WTC11 (cell line): ENCODE results near the gene FAM200A. TPM values are rescaled to one million over a fixed set of nuclear protein-coding genes. Genes with fewer than 3 reads are reported as not detected.

Source experiments
- ATAC-seq: fragments of 200-7000 bp; cut with Tn5 transposase; 2 replicates; pipeline ENCODE4 v1.10.0; 2021; ENCODE audit warnings: mild to moderate bottlenecking, moderate library complexity
- CTCF ChIA-PET: fragments of 300-600 bp; sonication (Branson Sonifier 250); formaldehyde crosslinking; loops from one replicate; lab custom pipeline; 2021; ENCODE audit warnings: antibody characterized with exemption; lab: Charles Lee
- POLR2A ChIA-PET: fragments of 350-600 bp; sonication (Branson Sonifier 250); formaldehyde crosslinking; loops from one replicate; lab custom pipeline; 2021; ENCODE audit warnings: antibody characterized with exemption; lab: Charles Lee
- DNase-seq: peaks from one replicate; pipeline ENCODE4 v3.0.0; 2021; ENCODE audit warnings: low spot score
- H3K27ac Mint-ChIP-seq: 2 replicates; pipeline ENCODE4 v1.8.0; 2021; ENCODE audit warnings: mixed read lengths
- H3K27me3 Mint-ChIP-seq: 2 replicates; pipeline ENCODE4 v1.8.0; 2021; ENCODE audit warnings: low read depth, mild to moderate bottlenecking, moderate library complexity, mixed read lengths
- H3K36me3 Mint-ChIP-seq: 2 replicates; pipeline ENCODE4 v1.8.0; 2021; ENCODE audit warnings: mixed read lengths
- H3K4me1 Mint-ChIP-seq: 2 replicates; pipeline ENCODE4 v1.8.0; 2022; ENCODE audit warnings: mixed read lengths
- H3K4me3 Mint-ChIP-seq: 2 replicates; pipeline ENCODE4 v1.8.0; 2021; ENCODE audit warnings: mild to moderate bottlenecking, moderate library complexity, mixed read lengths
- H3K9me3 Mint-ChIP-seq: 2 replicates; pipeline ENCODE4 v1.8.0; 2021; ENCODE audit warnings: mixed read lengths
- ATF3 ChIP-seq: sonication (generic); formaldehyde crosslinking; conservative IDR thresholded peaks from 2 replicates; pipeline ENCODE4 v1.8.1; 2022; ENCODE audit warnings: mild to moderate bottlenecking, missing genetic modification reagents
- CTCF ChIP-seq: fragments of 200-600 bp; IDR thresholded peaks from 2 replicates; pipeline ENCODE4 v1.8.0; 2022; ENCODE audit warnings: antibody characterized with exemption
- E2F1 ChIP-seq: sonication (generic); formaldehyde crosslinking; IDR thresholded peaks from 2 replicates; pipeline ENCODE4 v1.8.0; 2022; ENCODE audit warnings: mild to moderate bottlenecking, missing genetic modification reagents
- ELF4 ChIP-seq: sonication (generic); formaldehyde crosslinking; IDR thresholded peaks from 2 replicates; pipeline ENCODE4 v1.8.1; 2022; ENCODE audit warnings: low read depth, mild to moderate bottlenecking, moderate library complexity, missing genetic modification reagents
- EMX1 ChIP-seq: fragments of 250-450 bp; sonication (Bioruptor Pico); IDR thresholded peaks from 2 replicates; pipeline ENCODE4 v1.8.0; 2021; ENCODE audit warnings: mild to moderate bottlenecking
- ESRRA ChIP-seq: sonication (generic); formaldehyde crosslinking; IDR thresholded peaks from 2 replicates; pipeline ENCODE4 v1.8.1; 2022; ENCODE audit warnings: mild to moderate bottlenecking, missing genetic modification reagents, borderline replicate concordance
- FOXK1 ChIP-seq: sonication (generic); formaldehyde crosslinking; IDR thresholded peaks from 2 replicates; pipeline ENCODE4 v1.8.0; 2022; ENCODE audit warnings: mild to moderate bottlenecking, moderate library complexity, missing genetic modification reagents
- FOXP1 ChIP-seq: sonication (generic); formaldehyde crosslinking; IDR thresholded peaks from 2 replicates; pipeline ENCODE4 v1.8.0; 2022; ENCODE audit warnings: missing genetic modification reagents, mild to moderate bottlenecking, moderate library complexity, borderline replicate concordance
- FOXP4 ChIP-seq: sonication (generic); formaldehyde crosslinking; IDR thresholded peaks from 2 replicates; pipeline ENCODE4 v1.8.0; 2022; ENCODE audit warnings: mild to moderate bottlenecking, missing genetic modification reagents
- JAZF1 ChIP-seq: fragments of 250-450 bp; sonication (Bioruptor Pico); IDR thresholded peaks from 2 replicates; pipeline ENCODE4 v1.9.0; 2021; ENCODE audit warnings: moderate library complexity, mild to moderate bottlenecking, inconsistent platforms
- KAT7 ChIP-seq: sonication (generic); formaldehyde crosslinking; IDR thresholded peaks from 2 replicates; pipeline ENCODE4 v1.8.1; 2023; ENCODE audit warnings: missing genetic modification reagents, mild to moderate bottlenecking, borderline replicate concordance
- NFATC4 ChIP-seq: fragments of 250-450 bp; sonication (Bioruptor Pico); IDR thresholded peaks from 2 replicates; pipeline ENCODE4 v1.9.0; 2021; ENCODE audit warnings: mild to moderate bottlenecking
- NFYB ChIP-seq: sonication (generic); formaldehyde crosslinking; conservative IDR thresholded peaks from 2 replicates; pipeline ENCODE4 v1.8.0; 2022; ENCODE audit warnings: low read depth, missing genetic modification reagents
- NR1H2 ChIP-seq: sonication (generic); formaldehyde crosslinking; IDR thresholded peaks from 2 replicates; pipeline ENCODE4 v1.9.0; 2021; ENCODE audit warnings: mild to moderate bottlenecking, moderate library complexity, missing genetic modification reagents
- PRDM15 ChIP-seq: sonication (generic); formaldehyde crosslinking; IDR thresholded peaks from 2 replicates; pipeline ENCODE4 v1.8.0; 2022; ENCODE audit warnings: missing genetic modification reagents
- SMAD4 ChIP-seq: sonication (generic); formaldehyde crosslinking; IDR thresholded peaks from 2 replicates; pipeline ENCODE4 v1.8.0; 2022; ENCODE audit warnings: mild to moderate bottlenecking, missing genetic modification reagents
- TEAD1 ChIP-seq: sonication (generic); formaldehyde crosslinking; IDR thresholded peaks from 2 replicates; pipeline ENCODE4 v1.8.0; 2022; ENCODE audit warnings: mild to moderate bottlenecking, missing genetic modification reagents
- ZBTB43 ChIP-seq: sonication (generic); formaldehyde crosslinking; IDR thresholded peaks from 2 replicates; pipeline ENCODE4 v1.8.1; 2023; ENCODE audit warnings: mild to moderate bottlenecking, missing genetic modification reagents
- ZMAT4 ChIP-seq: fragments of 250-450 bp; sonication (Bioruptor Pico); IDR thresholded peaks from 2 replicates; pipeline ENCODE4 v1.9.0; 2021; ENCODE audit warnings: mild to moderate bottlenecking
- ZNF121 ChIP-seq: sonication (generic); formaldehyde crosslinking; IDR thresholded peaks from 2 replicates; pipeline ENCODE4 v1.8.0; 2023; ENCODE audit warnings: missing genetic modification reagents
- ZNF263 ChIP-seq: sonication (generic); formaldehyde crosslinking; IDR thresholded peaks from 2 replicates; pipeline ENCODE4 v1.8.1; 2022; ENCODE audit warnings: low read depth, mild to moderate bottlenecking, moderate library complexity, missing genetic modification reagents
- ZSCAN18 ChIP-seq: fragments of 250-450 bp; sonication (Bioruptor Pico); IDR thresholded peaks from 2 replicates; pipeline ENCODE4 v2.1.2; 2022; ENCODE audit warnings: mild to moderate bottlenecking, moderate library complexity
- total RNA-seq: library from RNA; stranded (reverse); gene quantifications from 3 replicates; pipeline ENCODE4 v1.2.3, GENCODE V29; 2021

FAM200A gene
- total RNA-seq, 1 experiment from 2014 or later = 5.9 TPM

- TF ChIP-seq PRDM15 (CRISPR knock-in tag) = no peak
Observed at GRCh38 chr7:99541212-99541611, 10.7 kb downstream of the FAM200A start (continued).

GRCh38 chr7:99540542-99540941, 11.4 kb downstream of the FAM200A start:
- DNase-seq (no peak), ATAC-seq (no peak)
- no peak overlapping the region for H3K4me3 Mint-ChIP-seq
- ChIA-PET CTCF (no interaction called here), POLR2A (no interaction called here)
- H3K36me3 Mint-ChIP-seq = peaks cover 20% of the 10 kb centered on the region
- H3K9me3 Mint-ChIP-seq = peaks cover 47% of the 10 kb centered on the region
- H3K4me1 Mint-ChIP-seq = no peaks in the 10 kb centered on the region
- H3K27me3 Mint-ChIP-seq = peaks cover 26% of the 10 kb centered on the region
- TF ChIP-seq NFYB (CRISPR knock-in tag) (no peak), NR1H2 (no peak), ZNF121 (CRISPR knock-in tag) (no peak), E2F1 (CRISPR knock-in tag) (no peak), SMAD4 (no peak)
- H3K27ac Mint-ChIP-seq = no peak overlapping the region

- TF ChIP-seq ZBTB43 (CRISPR knock-in tag) = no peak
- no peak for TF ChIP-seq FOXP1 (CRISPR knock-in tag)
- TF ChIP-seq ESRRA = no peak
- no peak for TF ChIP-seq JAZF1
- no peak for TF ChIP-seq ZMAT4 (CRISPR knock-in tag)
- no peak for TF ChIP-seq FOXK1
- no peak for TF ChIP-seq EMX1
- no peak for TF ChIP-seq KAT7 (CRISPR knock-in tag)
- TF ChIP-seq ELF4 = no peak
- no peak for TF ChIP-seq NFATC4 (CRISPR knock-in tag)
- no peak for TF ChIP-seq ATF3
- no peak for TF ChIP-seq ZSCAN18 (CRISPR knock-in tag)
- TF ChIP-seq FOXP4 (CRISPR knock-in tag) = no peak
- no peak for TF ChIP-seq TEAD1
- TF ChIP-seq CTCF = no peak
- TF ChIP-seq ZNF263 (CRISPR knock-in tag) = no peak
- ATAC-seq (no peak), DNase-seq (no peak)
- Mint-ChIP-seq H3K27ac (no peak overlapping the region), H3K27me3 (peaks cover 26% of the 10 kb centered on the region), H3K36me3 (peaks cover 17% of the 10 kb centered on the region), H3K9me3 (peaks cover 48% of the 10 kb centered on the region), H3K4me3 (no peak overlapping the region), H3K4me1 (no peaks in the 10 kb centered on the region)
- CTCF ChIA-PET = no interaction called here
- POLR2A ChIA-PET = no interaction called here
Observed at GRCh38 chr7:99539213-99539811, 12.6 kb downstream of the FAM200A start.
